ENCODE results near the gene TBPL1. TPM values are rescaled to one million over a fixed set of nuclear protein-coding genes. Genes with fewer than 3 reads are reported as not detected.

TBPL1 gene
- total and polyA plus RNA-seq, 9 of the 15 experiments (the other 6 are each of a cell fraction or from before 2014, with no cell fraction given), result 78.1 to 152 (median 107) TPM

- no peaks in the 10 kb centered on the region for H3K79me2 ChIP-seq (ENCODE audit: control insufficient read depth, insufficient read depth, low read length)
- DNase-seq (ENCODE audit: extremely low read depth in 1 of 4, low spot score in 3 of 4) (peak in 2 of 4 experiments; percentile 46 to 65), FAIRE-seq (peak; percentile 89), ATAC-seq (peak; percentile 90)
- intact Hi-C loops (cut with micrococcal nuclease), result no loop called here
- no peak overlapping the region for H3K4me3 ChIP-seq
- no peaks in the 10 kb centered on the region for H4K20me1 ChIP-seq (replicated peaks; ENCODE audit: control insufficient read depth, insufficient read depth, low read length)
- H2AFZ ChIP-seq (ENCODE audit: low read depth, low read length), result peak overlapping the region; percentile 94
- WGBS (ENCODE audit: insufficient coverage, low coverage, missing lambda C conversion rate), result 19% methylated on average over 8 of the region's 8 CpGs
- peak overlapping the region; percentile 37 to 44; a peak in 2 of 4 replicates for H3K9ac ChIP-seq (ENCODE audit: insufficient read depth in 1 of 2, low read depth in 2 of 2, low read length in 2 of 2)
- in situ Hi-C loops (cut with MboI), result no loop called here
- H3K36me3 ChIP-seq (ENCODE audit: control insufficient read depth, insufficient read depth, low read length), result no peaks in the 10 kb centered on the region
- H3K9me1 ChIP-seq (ENCODE audit: control insufficient read depth, insufficient read depth, low read length), result no peaks in the 10 kb centered on the region
- ChIA-PET POLR2A (interaction anchor here (1.0 to 1.2 kb wide), 2 partner anchors 9 to 13 kb away, joined by 3 to 6 read pairs; partner anchors contain the start of gene TBPL1), CTCF (ENCODE audit: low intra/inter-chr PET ratio) (interaction anchor here (0.7 kb wide), 1 partner anchor 16 kb away, joined by 3 read pairs; no protein-coding TSS in a partner anchor)
- peaks cover 0 to 7% of the 10 kb centered on the region in 2 experiments; a peak in 3 of 5 replicates for H3K4me1 ChIP-seq (replicated peaks in 1 of 2; ENCODE audit: control insufficient read depth in 2 of 2, insufficient read depth in 2 of 2, low read length in 2 of 2)
- BruUV-seq (replicated peaks), result no TSS peak
- 0 out of 2 replicates have a peak, but pooled peaks cover 3% of the 10 kb centered on the region for H3K9me3 ChIP-seq (replicated peaks; ENCODE audit: control insufficient read depth, insufficient read depth, low read depth, low read length)
- H3K27ac ChIP-seq (ENCODE audit: extremely low read depth, low read depth, low read length), result peak overlapping the region; percentile 49
- peak overlapping the region; percentile 67 for H3K4me2 ChIP-seq (ENCODE audit: insufficient read depth, low read length)
- no peaks in the 10 kb centered on the region for H3K27me3 ChIP-seq (ENCODE audit: control insufficient read depth in 2 of 2, insufficient read depth in 2 of 2, low read length in 2 of 2)
- TF ChIP-seq PCBP2 (IDR thresholded peaks at IDR 0.05; ENCODE audit: low read depth, low read length, poor library complexity, severe bottlenecking) (no peak), CCNT2 (IDR thresholded peaks at IDR 0.05; ENCODE audit: borderline replicate concordance, extremely low read depth, insufficient read length, low read depth, low read length) (no peak), PBX2 (CRISPR knock-in tag; IDR thresholded peaks at IDR 0.05; ENCODE audit: low read depth) (no peak), PBX2 (tag; conservative IDR thresholded peaks at IDR 0.05; ENCODE audit: low read depth) (peak; percentile 36; the same call in 1 of the 2 replicates), DMBX1 (CRISPR knock-in tag; IDR thresholded peaks at IDR 0.05; ENCODE audit: borderline replicate concordance) (0 out of 2 replicates have a peak, but pooled peaks have one; percentile 39), ZNF184 (CRISPR knock-in tag; IDR thresholded peaks at IDR 0.05) (no peak), NFE2L1 (tag; IDR thresholded peaks at IDR 0.05; ENCODE audit: borderline replicate concordance, low read depth) (no peak), ETV1 (tag; conservative IDR thresholded peaks at IDR 0.05; ENCODE audit: low read depth) (peak; percentile 87), POLR2H (tag; IDR thresholded peaks at IDR 0.05; ENCODE audit: low read depth) (peak; percentile 62), ZNF778 (CRISPR knock-in tag; IDR thresholded peaks at IDR 0.05) (no peak), YY1 (IDR thresholded peaks at IDR 0.05; ENCODE audit: borderline replicate concordance in 1 of 3, control insufficient read depth in 1 of 3, extremely low read depth in 1 of 3, insufficient read depth in 3 of 3, insufficient read length in 1 of 3, insufficient replicate concordance in 2 of 3, low read depth in 1 of 3, low read length in 2 of 3) (peak in 1 of 3 experiments; percentile 7)
These were observed 13.0 kb upstream of the TBPL1 start for GRCh38 chr6:133939778-133940667.

Measured in K562 (cell line).